ENCODE measurements around the gene SLC38A3. TPM values are rescaled to one million over a fixed set of nuclear protein-coding genes. Genes with fewer than 3 reads are reported as not detected.

The SLC38A3 gene
- total and polyA plus RNA-seq, 9 of the 15 experiments (the other 6 are each of a cell fraction or from before 2014, with no cell fraction given) = 0.09 to 0.38 (median 0.16) TPM; not detected in 6

DNA sequence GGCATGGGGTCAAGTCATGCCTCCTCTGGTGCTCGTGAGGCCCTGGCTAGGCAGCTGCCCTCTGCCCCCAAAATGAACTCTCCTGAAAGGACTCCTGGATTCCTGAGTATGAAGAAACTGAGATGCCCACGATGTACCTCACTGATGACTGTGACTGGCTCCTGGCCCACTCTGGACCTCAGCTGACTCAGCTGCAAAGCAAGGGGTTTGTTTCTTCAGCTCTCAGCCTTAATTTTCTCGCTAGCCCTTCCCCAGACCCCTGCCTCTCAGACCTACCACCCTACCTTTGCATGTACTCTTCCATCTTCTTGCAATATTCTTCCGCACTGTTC, 25.7 kb downstream of the SLC38A3 start:
- ChIA-PET CTCF (ENCODE audit: low intra/inter-chr PET ratio) (no interaction called here), POLR2A (interaction anchor here (0.6 kb wide), 1 partner anchor 52 kb away, joined by 5 read pairs; no protein-coding TSS in a partner anchor)
- H3K9me1 ChIP-seq (ENCODE audit: control insufficient read depth, insufficient read depth, low read length) = no peaks in the 10 kb centered on the region
- H3K4me2 ChIP-seq (ENCODE audit: insufficient read depth, low read length) = no peak overlapping the region
- 80% methylated on average over 3 of the region's 4 CpGs for WGBS (ENCODE audit: insufficient coverage, low coverage, missing lambda C conversion rate)
- H3K9me3 ChIP-seq (replicated peaks; ENCODE audit: control insufficient read depth, insufficient read depth, low read depth, low read length) = no peaks in the 10 kb centered on the region
- DNase-seq (ENCODE audit: extremely low read depth in 1 of 4, low spot score in 3 of 4) (no peak), ATAC-seq (no peak), FAIRE-seq (no peak)
- no peaks in the 10 kb centered on the region for H3K27me3 ChIP-seq (ENCODE audit: control insufficient read depth in 2 of 2, insufficient read depth in 2 of 2, low read length in 2 of 2)
- no peak overlapping the region for H3K4me3 ChIP-seq
- peak overlapping the region in 1 of 2 experiments; percentile 43; a peak in 1 of 4 replicates for H3K9ac ChIP-seq (ENCODE audit: insufficient read depth in 1 of 2, low read depth in 2 of 2, low read length in 2 of 2)
- BruUV-seq (replicated peaks) = no TSS peak
- in situ Hi-C loops (cut with MboI) = no loop called here
- no peaks in the 10 kb centered on the region for H3K36me3 ChIP-seq (ENCODE audit: control insufficient read depth, insufficient read depth, low read length)
- H2AFZ ChIP-seq (ENCODE audit: low read depth, low read length) = no peak overlapping the region
- H4K20me1 ChIP-seq (replicated peaks; ENCODE audit: control insufficient read depth, insufficient read depth, low read length) = no peaks in the 10 kb centered on the region
- H3K79me2 ChIP-seq (ENCODE audit: control insufficient read depth, insufficient read depth, low read length) = no peaks in the 10 kb centered on the region
- intact Hi-C loops (cut with micrococcal nuclease) = no loop called here
- H3K27ac ChIP-seq (ENCODE audit: extremely low read depth, low read depth, low read length) = no peak overlapping the region
- H3K4me1 ChIP-seq (replicated peaks in 1 of 2; ENCODE audit: control insufficient read depth in 2 of 2, insufficient read depth in 2 of 2, low read length in 2 of 2) = peaks cover 31 to 66% of the 10 kb centered on the region in 2 experiments
- no peak for TF ChIP-seq NCOA6 (IDR thresholded peaks at IDR 0.05)
- no peak for TF ChIP-seq ZNF239 (CRISPR knock-in tag; IDR thresholded peaks at IDR 0.05)
- TF ChIP-seq SNRNP70 (optimal IDR thresholded peaks at IDR 0.05; ENCODE audit: low read depth, low read length) = no peak
- no peak for TF ChIP-seq RFX7 (CRISPR knock-in tag; IDR thresholded peaks at IDR 0.05)
- no peak for TF ChIP-seq SAP30 (IDR thresholded peaks at IDR 0.05; ENCODE audit: borderline replicate concordance, insufficient read depth, low read depth, low read length, poor library complexity, severe bottlenecking)
- TF ChIP-seq KDM2B (CRISPR knock-in tag; IDR thresholded peaks at IDR 0.05) = no peak
- no peak for TF ChIP-seq NR2C2 (CRISPR knock-in tag; IDR thresholded peaks at IDR 0.05)
- no peak for TF ChIP-seq NR2C2 (tag; IDR thresholded peaks at IDR 0.05)
- TF ChIP-seq PTTG1 (tag; IDR thresholded peaks at IDR 0.05; ENCODE audit: low read depth) = no peak
- TF ChIP-seq, protein P1, sequence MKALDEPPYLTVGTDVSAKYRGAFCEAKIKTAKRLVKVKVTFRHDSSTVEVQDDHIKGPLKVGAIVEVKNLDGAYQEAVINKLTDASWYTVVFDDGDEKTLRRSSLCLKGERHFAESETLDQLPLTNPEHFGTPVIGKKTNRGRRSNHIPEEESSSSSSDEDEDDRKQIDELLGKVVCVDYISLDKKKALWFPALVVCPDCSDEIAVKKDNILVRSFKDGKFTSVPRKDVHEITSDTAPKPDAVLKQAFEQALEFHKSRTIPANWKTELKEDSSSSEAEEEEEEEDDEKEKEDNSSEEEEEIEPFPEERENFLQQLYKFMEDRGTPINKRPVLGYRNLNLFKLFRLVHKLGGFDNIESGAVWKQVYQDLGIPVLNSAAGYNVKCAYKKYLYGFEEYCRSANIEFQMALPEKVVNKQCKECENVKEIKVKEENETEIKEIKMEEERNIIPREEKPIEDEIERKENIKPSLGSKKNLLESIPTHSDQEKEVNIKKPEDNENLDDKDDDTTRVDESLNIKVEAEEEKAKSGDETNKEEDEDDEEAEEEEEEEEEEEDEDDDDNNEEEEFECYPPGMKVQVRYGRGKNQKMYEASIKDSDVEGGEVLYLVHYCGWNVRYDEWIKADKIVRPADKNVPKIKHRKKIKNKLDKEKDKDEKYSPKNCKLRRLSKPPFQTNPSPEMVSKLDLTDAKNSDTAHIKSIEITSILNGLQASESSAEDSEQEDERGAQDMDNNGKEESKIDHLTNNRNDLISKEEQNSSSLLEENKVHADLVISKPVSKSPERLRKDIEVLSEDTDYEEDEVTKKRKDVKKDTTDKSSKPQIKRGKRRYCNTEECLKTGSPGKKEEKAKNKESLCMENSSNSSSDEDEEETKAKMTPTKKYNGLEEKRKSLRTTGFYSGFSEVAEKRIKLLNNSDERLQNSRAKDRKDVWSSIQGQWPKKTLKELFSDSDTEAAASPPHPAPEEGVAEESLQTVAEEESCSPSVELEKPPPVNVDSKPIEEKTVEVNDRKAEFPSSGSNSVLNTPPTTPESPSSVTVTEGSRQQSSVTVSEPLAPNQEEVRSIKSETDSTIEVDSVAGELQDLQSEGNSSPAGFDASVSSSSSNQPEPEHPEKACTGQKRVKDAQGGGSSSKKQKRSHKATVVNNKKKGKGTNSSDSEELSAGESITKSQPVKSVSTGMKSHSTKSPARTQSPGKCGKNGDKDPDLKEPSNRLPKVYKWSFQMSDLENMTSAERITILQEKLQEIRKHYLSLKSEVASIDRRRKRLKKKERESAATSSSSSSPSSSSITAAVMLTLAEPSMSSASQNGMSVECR (CRISPR knock-in tag; IDR thresholded peaks at IDR 0.05) = no peak
- TF ChIP-seq EWSR1 (IDR thresholded peaks at IDR 0.05; ENCODE audit: borderline replicate concordance, low read depth, partially characterized antibody) = no peak
- TF ChIP-seq ZNF449 (CRISPR knock-in tag; IDR thresholded peaks at IDR 0.05) = no peak
- no peak for TF ChIP-seq HMGXB4 (CRISPR knock-in tag; IDR thresholded peaks at IDR 0.05)
- TF ChIP-seq CXXC5 (CRISPR knock-in tag; IDR thresholded peaks at IDR 0.05) = no peak
- no peak for TF ChIP-seq FIP1L1 (IDR thresholded peaks at IDR 0.05; ENCODE audit: low read depth, low read length, poor library complexity, severe bottlenecking)
- TF ChIP-seq RAD21 (CRISPR knock-in tag; conservative IDR thresholded peaks at IDR 0.05 in 1 of 2, IDR thresholded peaks at IDR 0.05 in 1 of 2) = no peak

Measured in K562 (cell line).